Caco-2 (cell line): ENCODE measurements around the gene COA1. TPM values are rescaled to one million over a fixed set of nuclear protein-coding genes. Genes with fewer than 3 reads are reported as not detected.

Experiments
- BruUV-seq: library from RNA; stranded (reverse); fragments of 400-500 nt; replicated peaks from 2 replicates; lab custom pipeline; 2021; lab: Mats Ljungman, UMichigan
- CTCF ChIA-PET: fragments of 300-600 bp; sonication (Branson Sonifier 250); formaldehyde crosslinking; loops from one replicate; lab custom pipeline; 2022; ENCODE audit warnings: antibody characterized with exemption; lab: Charles Lee
- POLR2A ChIA-PET: fragments of 300-600 bp; sonication (Branson Sonifier 250); formaldehyde crosslinking; loops from one replicate; lab custom pipeline; 2022; ENCODE audit warnings: antibody characterized with exemption; lab: Charles Lee
- DNase-seq, 2 experiments: peaks; one replicate each; pipeline versions ENCODE4 v3.0.0 to v3.0.0-alpha.2; 2020 to 2022
- H3K27me3 ChIP-seq: replicated peaks from 2 replicates; pipeline ENCODE4 v1.6.0; 2011; ENCODE audit warnings: low read length; ENCODE audit not compliant: control insufficient read depth, insufficient read depth
- H3K36me3 ChIP-seq: 2 replicates; pipeline ENCODE4 v1.5.1; 2011; ENCODE audit warnings: low read length; ENCODE audit not compliant: control insufficient read depth, insufficient read depth
- H3K4me1 ChIP-seq: fragments of 250-450 bp; sonication (Bioruptor Pico); 2 replicates; pipeline ENCODE4 v1.5.1; 2020; ENCODE audit warnings: mild to moderate bottlenecking
- H3K4me3 ChIP-seq: 2 replicates; pipeline ENCODE4 v1.5.1; 2011; ENCODE audit warnings: low read depth, mild to moderate bottlenecking, control low read depth, low read length
- H3K9me3 ChIP-seq: fragments of 250-450 bp; sonication (Bioruptor Pico); 2 replicates; pipeline ENCODE4 v1.5.1; 2020; ENCODE audit warnings: mild to moderate bottlenecking, moderate library complexity
- H3K27ac Mint-ChIP-seq: one replicate; pipeline ENCODE4 v1.8.0; 2022; ENCODE audit warnings: mixed read lengths; ENCODE audit not compliant: unreplicated experiment
- H3K27me3 Mint-ChIP-seq: one replicate; pipeline ENCODE4 v1.8.0; 2022; ENCODE audit warnings: mixed read lengths; ENCODE audit not compliant: insufficient read depth, unreplicated experiment
- H3K36me3 Mint-ChIP-seq: one replicate; pipeline ENCODE4 v1.8.0; 2022; ENCODE audit warnings: mild to moderate bottlenecking, mixed read lengths; ENCODE audit not compliant: insufficient read depth, unreplicated experiment
- H3K4me1 Mint-ChIP-seq: one replicate; pipeline ENCODE4 v1.8.0; 2022; ENCODE audit warnings: low read depth, mixed read lengths; ENCODE audit not compliant: unreplicated experiment
- H3K4me3 Mint-ChIP-seq: one replicate; pipeline ENCODE4 v1.8.0; 2022; ENCODE audit warnings: mild to moderate bottlenecking, moderate library complexity, mixed read lengths; ENCODE audit not compliant: unreplicated experiment
- H3K9me3 Mint-ChIP-seq: one replicate; pipeline ENCODE4 v1.8.0; 2022; ENCODE audit warnings: mixed read lengths; ENCODE audit not compliant: unreplicated experiment
- intact Hi-C: fragments of 100-400 bp; cut with micrococcal nuclease; formaldehyde crosslinking; loops from one replicate; pipeline ENCODE4 v1.10.0; 2022; ENCODE audit not compliant: unreplicated experiment
- total RNA-seq: library from RNA; stranded (reverse); gene quantifications from 2 replicates; pipeline ENCODE4 v1.2.3, GENCODE V29; 2022
- TF ChIP-seq, protein P1 (sequence below), 2 experiments: fragments of 200-600 bp in 1 of 2; IDR thresholded peaks; 1 replicate in 1 of 2; 2 replicates in 1 of 2; pipeline versions ENCODE4 v1.5.1 to v1.8.0; 2011 to 2022; ENCODE audit warnings: antibody characterized with exemption in 1 of 2, control low read depth in 1 of 2, inconsistent platforms in 1 of 2, low read depth in 1 of 2, low read length in 1 of 2, mild to moderate bottlenecking in 1 of 2, moderate library complexity in 1 of 2; ENCODE audit not compliant: insufficient read depth in 1 of 2, severe bottlenecking in 1 of 2, unreplicated experiment in 1 of 2

Gene COA1
- total RNA-seq, 1 experiment from 2014 or later = 94.7 TPM

DNA sequence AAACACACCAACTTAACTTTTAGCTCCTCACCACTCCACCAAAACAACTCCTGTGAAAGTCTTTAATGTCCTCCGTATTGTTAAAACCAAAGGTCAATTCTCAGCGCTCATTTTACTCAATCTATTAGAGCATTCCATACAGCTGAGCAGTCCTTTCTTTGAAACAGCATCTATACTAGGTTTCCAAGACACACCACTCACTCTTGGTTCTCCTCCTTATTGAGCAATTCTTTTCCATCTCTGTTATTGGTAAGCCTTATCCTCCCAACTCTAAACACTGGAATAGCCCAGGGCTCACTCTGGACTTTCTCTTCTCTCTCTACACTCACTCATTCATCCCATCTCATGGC, 34.9 kb downstream of the COA1 start:
- TF ChIP-seq, protein P1, sequence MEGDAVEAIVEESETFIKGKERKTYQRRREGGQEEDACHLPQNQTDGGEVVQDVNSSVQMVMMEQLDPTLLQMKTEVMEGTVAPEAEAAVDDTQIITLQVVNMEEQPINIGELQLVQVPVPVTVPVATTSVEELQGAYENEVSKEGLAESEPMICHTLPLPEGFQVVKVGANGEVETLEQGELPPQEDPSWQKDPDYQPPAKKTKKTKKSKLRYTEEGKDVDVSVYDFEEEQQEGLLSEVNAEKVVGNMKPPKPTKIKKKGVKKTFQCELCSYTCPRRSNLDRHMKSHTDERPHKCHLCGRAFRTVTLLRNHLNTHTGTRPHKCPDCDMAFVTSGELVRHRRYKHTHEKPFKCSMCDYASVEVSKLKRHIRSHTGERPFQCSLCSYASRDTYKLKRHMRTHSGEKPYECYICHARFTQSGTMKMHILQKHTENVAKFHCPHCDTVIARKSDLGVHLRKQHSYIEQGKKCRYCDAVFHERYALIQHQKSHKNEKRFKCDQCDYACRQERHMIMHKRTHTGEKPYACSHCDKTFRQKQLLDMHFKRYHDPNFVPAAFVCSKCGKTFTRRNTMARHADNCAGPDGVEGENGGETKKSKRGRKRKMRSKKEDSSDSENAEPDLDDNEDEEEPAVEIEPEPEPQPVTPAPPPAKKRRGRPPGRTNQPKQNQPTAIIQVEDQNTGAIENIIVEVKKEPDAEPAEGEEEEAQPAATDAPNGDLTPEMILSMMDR (IDR thresholded peaks at IDR 0.05; ENCODE audit: insufficient read depth in 1 of 2, low read depth in 1 of 2, low read length in 1 of 2, severe bottlenecking in 1 of 2, unreplicated experiment in 1 of 2) = no peak
- Mint-ChIP-seq H3K36me3 (no peaks in the 10 kb centered on the region), H3K27me3 (no peaks in the 10 kb centered on the region), H3K27ac (no peak overlapping the region), H3K4me3 (no peak overlapping the region), H3K4me1 (no peaks in the 10 kb centered on the region), H3K9me3 (no peaks in the 10 kb centered on the region)
- DNase-seq = no peak
- BruUV-seq = no TSS peak
- intact Hi-C loops = no loop called here
- no peaks in the 10 kb centered on the region for H3K9me3 ChIP-seq
- H3K4me1 ChIP-seq = 0 out of 2 replicates have a peak, but pooled peaks cover 9% of the 10 kb centered on the region
- no peaks in the 10 kb centered on the region for H3K27me3 ChIP-seq
- no peaks in the 10 kb centered on the region for H3K36me3 ChIP-seq
- H3K4me3 ChIP-seq = no peak overlapping the region
- CTCF ChIA-PET = interaction anchor here (1.4 kb wide), 1 partner anchor 112 kb away, joined by 6 read pairs; the partner anchor contains the start of gene STK17A
- POLR2A ChIA-PET = no interaction called here

DNA sequence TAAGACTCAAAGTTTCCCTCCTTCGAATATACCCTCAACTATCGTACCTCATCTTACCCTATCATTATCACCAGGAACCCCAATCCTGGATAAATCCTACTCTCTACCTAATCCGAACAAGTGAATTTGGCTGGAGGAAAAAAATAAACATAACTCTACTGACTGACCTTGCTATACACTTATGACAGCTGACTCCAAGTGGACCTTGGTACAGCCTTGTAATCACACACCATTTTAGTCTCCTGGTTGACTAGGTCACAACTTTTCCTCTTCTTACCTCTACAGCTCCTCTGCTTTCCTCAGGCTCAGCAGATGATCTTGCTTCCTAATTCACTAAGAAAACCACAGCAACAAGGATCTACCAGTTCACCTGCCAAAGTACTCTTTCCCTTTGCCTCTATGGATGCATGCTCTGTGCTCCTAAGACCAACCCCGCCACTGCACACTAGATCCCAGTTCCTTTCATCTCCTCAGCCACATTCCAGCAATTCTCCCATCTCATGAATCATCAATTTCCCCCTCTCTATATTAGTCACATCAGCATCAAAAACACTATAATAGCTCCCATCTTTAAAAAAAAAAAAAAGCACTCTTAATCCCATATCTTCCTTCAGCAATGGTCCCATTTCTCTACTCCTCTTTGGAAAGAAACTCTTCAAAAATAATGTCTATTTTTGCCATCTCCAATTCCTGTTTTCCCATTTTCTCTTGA, 35.5 kb downstream of the COA1 start:
- H3K36me3 ChIP-seq = no peaks in the 10 kb centered on the region
- DNase-seq = no peak
- no peak overlapping the region for H3K4me3 Mint-ChIP-seq
- H3K27me3 ChIP-seq = no peaks in the 10 kb centered on the region
- H3K27me3 Mint-ChIP-seq = no peaks in the 10 kb centered on the region
- intact Hi-C loops = no loop called here
- no peak overlapping the region for H3K4me3 ChIP-seq
- H3K36me3 Mint-ChIP-seq = no peaks in the 10 kb centered on the region
- no peaks in the 10 kb centered on the region for H3K9me3 Mint-ChIP-seq
- H3K4me1 Mint-ChIP-seq = no peaks in the 10 kb centered on the region
- no peak overlapping the region for H3K27ac Mint-ChIP-seq
- TF ChIP-seq, protein P1 (IDR thresholded peaks at IDR 0.05; ENCODE audit: insufficient read depth in 1 of 2, low read depth in 1 of 2, low read length in 1 of 2, severe bottlenecking in 1 of 2, unreplicated experiment in 1 of 2) = no peak
- BruUV-seq = no TSS peak
- ChIA-PET CTCF (interaction anchor here (1.4 kb wide), 1 partner anchor 111 kb away, joined by 6 read pairs; the partner anchor contains the start of gene STK17A), POLR2A (no interaction called here)
- H3K4me1 ChIP-seq = 0 out of 2 replicates have a peak, but pooled peaks cover 9% of the 10 kb centered on the region
- no peaks in the 10 kb centered on the region for H3K9me3 ChIP-seq

DNA sequence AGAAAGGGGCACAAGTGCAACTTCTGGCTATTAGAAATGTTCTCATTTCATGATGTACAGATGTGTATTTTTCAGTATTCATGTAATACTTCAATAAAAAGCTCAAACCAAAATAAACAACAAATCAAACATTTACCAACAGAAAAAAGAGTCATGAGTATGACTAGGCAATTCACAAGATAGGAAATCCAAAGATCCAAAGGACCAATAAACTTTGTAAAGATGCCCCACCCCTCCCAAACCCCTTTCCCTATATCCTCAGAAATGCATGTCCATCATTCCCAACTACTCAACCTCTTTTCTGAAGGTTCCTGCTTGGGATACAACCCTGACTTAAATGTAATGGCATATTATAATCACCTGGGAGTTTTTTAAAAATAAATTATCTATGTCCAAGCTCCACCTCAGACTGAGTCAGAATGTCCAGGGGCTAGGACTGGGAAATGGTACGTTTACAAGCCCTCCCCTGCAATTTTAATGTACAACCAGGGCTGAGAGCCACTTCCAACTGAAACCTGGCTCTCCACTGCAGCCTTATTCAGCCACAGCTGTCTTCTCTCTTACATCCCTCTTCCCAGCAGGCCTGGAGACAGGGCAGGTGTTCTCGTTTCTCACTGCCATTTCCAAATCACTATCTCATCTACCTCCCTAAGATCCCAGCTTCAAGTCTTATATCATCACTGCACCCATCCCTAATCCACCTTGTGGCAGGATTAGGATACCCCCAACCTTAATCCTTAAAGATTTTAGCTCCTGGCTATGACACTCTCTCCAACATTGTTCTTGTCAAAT, 36.5 kb downstream of the COA1 start:
- intact Hi-C loops = no loop called here
- Mint-ChIP-seq H3K4me1 (no peaks in the 10 kb centered on the region), H3K27me3 (no peaks in the 10 kb centered on the region), H3K27ac (no peak overlapping the region), H3K4me3 (no peak overlapping the region), H3K36me3 (no peaks in the 10 kb centered on the region), H3K9me3 (no peaks in the 10 kb centered on the region)
- TF ChIP-seq, protein P1 (IDR thresholded peaks at IDR 0.05; ENCODE audit: insufficient read depth in 1 of 2, low read depth in 1 of 2, low read length in 1 of 2, severe bottlenecking in 1 of 2, unreplicated experiment in 1 of 2) = no peak
- no peak for DNase-seq
- Histone ChIP-seq H3K4me3 (no peak overlapping the region), H3K36me3 (no peaks in the 10 kb centered on the region), H3K9me3 (no peaks in the 10 kb centered on the region), H3K27me3 (no peaks in the 10 kb centered on the region), H3K4me1 (0 out of 2 replicates have a peak, but pooled peaks cover 9% of the 10 kb centered on the region)
- ChIA-PET CTCF (interaction anchor here (1.4 kb wide), 1 partner anchor 110 kb away, joined by 6 read pairs; the partner anchor contains the start of gene STK17A), POLR2A (no interaction called here)
- BruUV-seq = no TSS peak
